H1 (cell line): Measurements from ENCODE around the gene NTRK1. TPM values are rescaled to one million over a fixed set of nuclear protein-coding genes. Genes with fewer than 3 reads are reported as not detected.

Experiments
- polyA plus RNA-seq, 7 experiments: library from polyadenylated mRNA; depleted of rRNA in 3 of 7; stranded (reverse) in 5 of 7; unstranded in 2 of 7; fragments of >200 nt in 5 of 7; fragments of 200-250 nt in 2 of 7; gene quantifications; 1 replicate in 5 of 7; 2 replicates in 1 of 7; 4 replicates in 1 of 7; pipeline versions ENCODE4 v1.2.1 to v1.2.3, GENCODE V29; 2011 to 2013; ENCODE audit warnings: missing spikeins in 2 of 7, mixed read lengths in 2 of 7
- total RNA-seq: library from RNA; stranded (reverse); fragmentation: NEBNext Ultra II Directional; extraction: Animal tissue kit (Norgen Biotek cat#: 25700); gene quantifications from 2 replicates; pipeline ENCODE4 v1.2.1, GENCODE V29; 2021
- TF ChIP-seq, protein P1 (sequence below): fragments of 300-600 bp; sonication (generic); IDR thresholded peaks from 2 replicates; pipeline ENCODE4 v1.7.1; 2012; ENCODE audit warnings: low read length, moderate library complexity, mild to moderate bottlenecking, inconsistent platforms; ENCODE audit not compliant: insufficient replicate concordance

NTRK1 gene
- total and polyA plus RNA-seq, 2 of the 8 experiments (the other 6 are each of a cell fraction or from before 2014, with no cell fraction given): 0.12 to 0.24 TPM

DNA sequence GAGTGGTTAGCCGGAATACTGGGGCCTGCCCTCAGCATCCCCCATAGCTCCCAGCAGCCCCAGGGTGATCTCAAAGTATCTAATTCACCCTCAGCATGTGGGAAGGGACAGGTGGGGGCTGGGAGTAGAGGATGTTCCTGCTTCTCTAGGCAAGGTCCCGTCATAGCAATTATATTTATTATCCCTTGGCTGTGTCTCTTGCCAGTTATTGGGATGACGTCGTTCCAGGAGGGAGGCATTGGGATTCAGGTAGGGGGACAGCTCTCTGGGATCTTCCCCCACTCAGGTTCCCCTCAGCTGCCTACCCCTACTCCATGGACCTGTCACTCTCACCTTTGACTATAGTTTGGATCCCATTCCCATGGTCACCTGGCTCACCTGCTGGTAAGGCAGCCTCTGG, 21.0 kb downstream of the NTRK1 start (continued):
- TF ChIP-seq, protein P1, sequence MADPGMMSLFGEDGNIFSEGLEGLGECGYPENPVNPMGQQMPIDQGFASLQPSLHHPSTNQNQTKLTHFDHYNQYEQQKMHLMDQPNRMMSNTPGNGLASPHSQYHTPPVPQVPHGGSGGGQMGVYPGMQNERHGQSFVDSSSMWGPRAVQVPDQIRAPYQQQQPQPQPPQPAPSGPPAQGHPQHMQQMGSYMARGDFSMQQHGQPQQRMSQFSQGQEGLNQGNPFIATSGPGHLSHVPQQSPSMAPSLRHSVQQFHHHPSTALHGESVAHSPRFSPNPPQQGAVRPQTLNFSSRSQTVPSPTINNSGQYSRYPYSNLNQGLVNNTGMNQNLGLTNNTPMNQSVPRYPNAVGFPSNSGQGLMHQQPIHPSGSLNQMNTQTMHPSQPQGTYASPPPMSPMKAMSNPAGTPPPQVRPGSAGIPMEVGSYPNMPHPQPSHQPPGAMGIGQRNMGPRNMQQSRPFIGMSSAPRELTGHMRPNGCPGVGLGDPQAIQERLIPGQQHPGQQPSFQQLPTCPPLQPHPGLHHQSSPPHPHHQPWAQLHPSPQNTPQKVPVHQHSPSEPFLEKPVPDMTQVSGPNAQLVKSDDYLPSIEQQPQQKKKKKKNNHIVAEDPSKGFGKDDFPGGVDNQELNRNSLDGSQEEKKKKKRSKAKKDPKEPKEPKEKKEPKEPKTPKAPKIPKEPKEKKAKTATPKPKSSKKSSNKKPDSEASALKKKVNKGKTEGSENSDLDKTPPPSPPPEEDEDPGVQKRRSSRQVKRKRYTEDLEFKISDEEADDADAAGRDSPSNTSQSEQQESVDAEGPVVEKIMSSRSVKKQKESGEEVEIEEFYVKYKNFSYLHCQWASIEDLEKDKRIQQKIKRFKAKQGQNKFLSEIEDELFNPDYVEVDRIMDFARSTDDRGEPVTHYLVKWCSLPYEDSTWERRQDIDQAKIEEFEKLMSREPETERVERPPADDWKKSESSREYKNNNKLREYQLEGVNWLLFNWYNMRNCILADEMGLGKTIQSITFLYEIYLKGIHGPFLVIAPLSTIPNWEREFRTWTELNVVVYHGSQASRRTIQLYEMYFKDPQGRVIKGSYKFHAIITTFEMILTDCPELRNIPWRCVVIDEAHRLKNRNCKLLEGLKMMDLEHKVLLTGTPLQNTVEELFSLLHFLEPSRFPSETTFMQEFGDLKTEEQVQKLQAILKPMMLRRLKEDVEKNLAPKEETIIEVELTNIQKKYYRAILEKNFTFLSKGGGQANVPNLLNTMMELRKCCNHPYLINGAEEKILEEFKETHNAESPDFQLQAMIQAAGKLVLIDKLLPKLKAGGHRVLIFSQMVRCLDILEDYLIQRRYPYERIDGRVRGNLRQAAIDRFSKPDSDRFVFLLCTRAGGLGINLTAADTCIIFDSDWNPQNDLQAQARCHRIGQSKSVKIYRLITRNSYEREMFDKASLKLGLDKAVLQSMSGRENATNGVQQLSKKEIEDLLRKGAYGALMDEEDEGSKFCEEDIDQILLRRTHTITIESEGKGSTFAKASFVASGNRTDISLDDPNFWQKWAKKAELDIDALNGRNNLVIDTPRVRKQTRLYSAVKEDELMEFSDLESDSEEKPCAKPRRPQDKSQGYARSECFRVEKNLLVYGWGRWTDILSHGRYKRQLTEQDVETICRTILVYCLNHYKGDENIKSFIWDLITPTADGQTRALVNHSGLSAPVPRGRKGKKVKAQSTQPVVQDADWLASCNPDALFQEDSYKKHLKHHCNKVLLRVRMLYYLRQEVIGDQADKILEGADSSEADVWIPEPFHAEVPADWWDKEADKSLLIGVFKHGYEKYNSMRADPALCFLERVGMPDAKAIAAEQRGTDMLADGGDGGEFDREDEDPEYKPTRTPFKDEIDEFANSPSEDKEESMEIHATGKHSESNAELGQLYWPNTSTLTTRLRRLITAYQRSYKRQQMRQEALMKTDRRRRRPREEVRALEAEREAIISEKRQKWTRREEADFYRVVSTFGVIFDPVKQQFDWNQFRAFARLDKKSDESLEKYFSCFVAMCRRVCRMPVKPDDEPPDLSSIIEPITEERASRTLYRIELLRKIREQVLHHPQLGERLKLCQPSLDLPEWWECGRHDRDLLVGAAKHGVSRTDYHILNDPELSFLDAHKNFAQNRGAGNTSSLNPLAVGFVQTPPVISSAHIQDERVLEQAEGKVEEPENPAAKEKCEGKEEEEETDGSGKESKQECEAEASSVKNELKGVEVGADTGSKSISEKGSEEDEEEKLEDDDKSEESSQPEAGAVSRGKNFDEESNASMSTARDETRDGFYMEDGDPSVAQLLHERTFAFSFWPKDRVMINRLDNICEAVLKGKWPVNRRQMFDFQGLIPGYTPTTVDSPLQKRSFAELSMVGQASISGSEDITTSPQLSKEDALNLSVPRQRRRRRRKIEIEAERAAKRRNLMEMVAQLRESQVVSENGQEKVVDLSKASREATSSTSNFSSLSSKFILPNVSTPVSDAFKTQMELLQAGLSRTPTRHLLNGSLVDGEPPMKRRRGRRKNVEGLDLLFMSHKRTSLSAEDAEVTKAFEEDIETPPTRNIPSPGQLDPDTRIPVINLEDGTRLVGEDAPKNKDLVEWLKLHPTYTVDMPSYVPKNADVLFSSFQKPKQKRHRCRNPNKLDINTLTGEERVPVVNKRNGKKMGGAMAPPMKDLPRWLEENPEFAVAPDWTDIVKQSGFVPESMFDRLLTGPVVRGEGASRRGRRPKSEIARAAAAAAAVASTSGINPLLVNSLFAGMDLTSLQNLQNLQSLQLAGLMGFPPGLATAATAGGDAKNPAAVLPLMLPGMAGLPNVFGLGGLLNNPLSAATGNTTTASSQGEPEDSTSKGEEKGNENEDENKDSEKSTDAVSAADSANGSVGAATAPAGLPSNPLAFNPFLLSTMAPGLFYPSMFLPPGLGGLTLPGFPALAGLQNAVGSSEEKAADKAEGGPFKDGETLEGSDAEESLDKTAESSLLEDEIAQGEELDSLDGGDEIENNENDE: no peak
